ENCODE results near the gene SSH2. TPM values are rescaled to one million over a fixed set of nuclear protein-coding genes. Genes with fewer than 3 reads are reported as not detected.

Gene SSH2
- total RNA-seq, 1 experiment from 2014 or later = 45.1 TPM

- POLR2A ChIA-PET (ENCODE audit: unreplicated experiment) = interaction anchor here (0.6 kb wide), 1 partner anchor 212 kb away, joined by 3 read pairs; no protein-coding TSS in a partner anchor
- intact Hi-C loops (cut with micrococcal nuclease; ENCODE audit: unreplicated experiment) = no loop called here
- Histone ChIP-seq H3K9me3 (ENCODE audit: insufficient read depth, low read depth) (no peaks in the 10 kb centered on the region), H3F3A (ENCODE audit: insufficient read depth, low read depth) (no peaks in the 10 kb centered on the region), H2AFZ (no peak overlapping the region), H3K9me2 (ENCODE audit: insufficient read depth) (no peaks in the 10 kb centered on the region), H3K4me2 (no peak overlapping the region), H3K4me3 (no peak overlapping the region), H4K20me1 (ENCODE audit: insufficient read depth) (peaks cover 11% of the 10 kb centered on the region), H3K4me1 (replicated peaks; ENCODE audit: insufficient read depth) (peaks cover 4% of the 10 kb centered on the region; the same call in 1 of the 2 replicates), H3K36me3 (ENCODE audit: low read depth) (no peaks in the 10 kb centered on the region), H3K27ac (no peak overlapping the region), H3K79me2 (ENCODE audit: low read depth) (peaks cover 32% of the 10 kb centered on the region), H3K27me3 (ENCODE audit: insufficient read depth, low read depth) (no peaks in the 10 kb centered on the region)
- peak in 1 of 2 experiments; percentile 3 for DNase-seq
- TF ChIP-seq EZH2 (IDR thresholded peaks at IDR 0.05; ENCODE audit: low read depth) (no peak), CTCF (conservative IDR thresholded peaks at IDR 0.05) (no peak)
- no TSS peak for BruUV-seq (replicated peaks)
- CTCF ChIA-PET = interaction anchor here (0.6 kb wide), 1 partner anchor 439 kb away, joined by 3 read pairs; no protein-coding TSS in a partner anchor
Measured at GRCh38 chr17:29582254-29582765, 347.7 kb downstream of the SSH2 start.

- intact Hi-C loops (cut with micrococcal nuclease; ENCODE audit: unreplicated experiment) = loop anchor here (2.0 kb wide), 1 partner anchor 439 kb away; no protein-coding TSS in a partner anchor
- no TSS peak for BruUV-seq (replicated peaks)
- Histone ChIP-seq H3F3A (ENCODE audit: insufficient read depth, low read depth) (no peaks in the 10 kb centered on the region), H3K4me2 (no peak overlapping the region), H3K36me3 (ENCODE audit: low read depth) (no peaks in the 10 kb centered on the region), H3K4me3 (no peak overlapping the region), H3K4me1 (replicated peaks; ENCODE audit: insufficient read depth) (no peaks in the 10 kb centered on the region), H3K79me2 (ENCODE audit: low read depth) (peaks cover 26% of the 10 kb centered on the region), H3K27me3 (ENCODE audit: insufficient read depth, low read depth) (no peaks in the 10 kb centered on the region), H3K27ac (no peak overlapping the region), H3K9me2 (ENCODE audit: insufficient read depth) (no peaks in the 10 kb centered on the region), H3K9me3 (ENCODE audit: insufficient read depth, low read depth) (no peaks in the 10 kb centered on the region), H2AFZ (no peak overlapping the region), H4K20me1 (ENCODE audit: insufficient read depth) (peaks cover 9% of the 10 kb centered on the region)
- CTCF ChIA-PET = interaction anchor here (0.6 to 1.6 kb wide), 4 partner anchors 58 to 601 kb away, joined by 4 to 22 read pairs (median 11); no protein-coding TSS in a partner anchor
- peak in 1 of 2 experiments; percentile 21 for DNase-seq
- TF ChIP-seq EZH2 (IDR thresholded peaks at IDR 0.05; ENCODE audit: low read depth) (no peak), CTCF (conservative IDR thresholded peaks at IDR 0.05) (no peak)
- POLR2A ChIA-PET (ENCODE audit: unreplicated experiment) = interaction anchor here (0.6 kb wide), 2 partner anchors 58 to 211 kb away, joined by 3 read pairs; no protein-coding TSS in a partner anchor
Measured at GRCh38 chr17:29581583-29582253, 348.3 kb downstream of the SSH2 start.

- BruUV-seq (replicated peaks) = no TSS peak
- Histone ChIP-seq H3K9me3 (ENCODE audit: insufficient read depth, low read depth) (no peaks in the 10 kb centered on the region), H3K79me2 (ENCODE audit: low read depth) (peaks cover 11% of the 10 kb centered on the region), H4K20me1 (ENCODE audit: insufficient read depth) (peaks cover 3% of the 10 kb centered on the region; the same call in 1 of the 2 replicates), H2AFZ (no peak overlapping the region), H3F3A (ENCODE audit: insufficient read depth, low read depth) (no peaks in the 10 kb centered on the region), H3K36me3 (ENCODE audit: low read depth) (no peaks in the 10 kb centered on the region), H3K9me2 (ENCODE audit: insufficient read depth) (no peaks in the 10 kb centered on the region), H3K27ac (no peak overlapping the region), H3K27me3 (ENCODE audit: insufficient read depth, low read depth) (no peaks in the 10 kb centered on the region), H3K4me2 (no peak overlapping the region), H3K4me3 (no peak overlapping the region), H3K4me1 (replicated peaks; ENCODE audit: insufficient read depth) (no peaks in the 10 kb centered on the region)
- peak; percentile 69 to 83 for DNase-seq
- TF ChIP-seq EZH2 (IDR thresholded peaks at IDR 0.05; ENCODE audit: low read depth) (no peak), CTCF (conservative IDR thresholded peaks at IDR 0.05) (peak; percentile 87)
- POLR2A ChIA-PET (ENCODE audit: unreplicated experiment) = no interaction called here
- intact Hi-C loops (cut with micrococcal nuclease; ENCODE audit: unreplicated experiment) = loop anchor here (1.0 to 2.0 kb wide), 3 partner anchors 351 to 513 kb away; no protein-coding TSS in a partner anchor
- CTCF ChIA-PET = interaction anchor here (0.6 to 1.6 kb wide), 6 partner anchors 20 to 513 kb away, joined by 3 to 22 read pairs (median 7); no protein-coding TSS in a partner anchor
Measured at GRCh38 chr17:29579866-29580771, 349.9 kb downstream of the SSH2 start.
